ENCODE data around the gene TNIK.

The TNIK gene

DNA sequence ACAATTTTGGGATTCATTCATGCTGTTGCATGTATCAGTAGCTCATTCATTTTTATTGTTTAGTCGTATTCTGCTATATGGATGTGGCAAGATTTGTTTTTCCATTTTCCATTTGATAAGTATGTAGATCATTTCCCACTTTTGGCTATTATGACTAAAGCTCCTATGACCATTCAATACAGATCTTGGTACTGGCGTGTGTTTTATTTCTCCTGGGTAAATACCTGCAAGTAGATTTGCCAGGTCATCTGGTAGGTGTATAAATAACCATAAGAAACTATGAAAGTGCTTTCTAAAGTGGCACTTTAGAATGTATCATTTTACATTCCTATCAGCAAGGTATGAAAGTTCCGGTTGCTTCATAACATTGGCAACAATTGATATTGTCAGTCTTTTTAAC, 124.6 kb downstream of the TNIK start:
- no peak for DNase-seq

DNA sequence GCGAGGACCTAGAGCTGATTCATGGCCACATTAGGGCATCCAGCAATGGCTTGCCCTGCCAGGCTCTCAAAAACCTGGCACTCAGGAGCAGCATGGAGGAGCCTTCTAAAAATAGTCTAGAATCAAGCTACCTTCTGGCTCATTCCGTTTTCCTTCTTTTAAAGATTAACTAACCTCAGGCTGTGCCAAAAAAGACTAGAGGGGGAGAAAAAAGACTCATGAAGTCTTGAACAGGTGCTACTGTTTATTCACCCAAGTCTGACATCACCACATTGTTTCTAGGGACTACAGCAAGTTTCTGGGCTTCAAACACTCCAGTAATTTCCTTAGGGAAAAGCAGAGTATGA, 125.8 kb downstream of the TNIK start:
- DNase-seq = no peak

DNA sequence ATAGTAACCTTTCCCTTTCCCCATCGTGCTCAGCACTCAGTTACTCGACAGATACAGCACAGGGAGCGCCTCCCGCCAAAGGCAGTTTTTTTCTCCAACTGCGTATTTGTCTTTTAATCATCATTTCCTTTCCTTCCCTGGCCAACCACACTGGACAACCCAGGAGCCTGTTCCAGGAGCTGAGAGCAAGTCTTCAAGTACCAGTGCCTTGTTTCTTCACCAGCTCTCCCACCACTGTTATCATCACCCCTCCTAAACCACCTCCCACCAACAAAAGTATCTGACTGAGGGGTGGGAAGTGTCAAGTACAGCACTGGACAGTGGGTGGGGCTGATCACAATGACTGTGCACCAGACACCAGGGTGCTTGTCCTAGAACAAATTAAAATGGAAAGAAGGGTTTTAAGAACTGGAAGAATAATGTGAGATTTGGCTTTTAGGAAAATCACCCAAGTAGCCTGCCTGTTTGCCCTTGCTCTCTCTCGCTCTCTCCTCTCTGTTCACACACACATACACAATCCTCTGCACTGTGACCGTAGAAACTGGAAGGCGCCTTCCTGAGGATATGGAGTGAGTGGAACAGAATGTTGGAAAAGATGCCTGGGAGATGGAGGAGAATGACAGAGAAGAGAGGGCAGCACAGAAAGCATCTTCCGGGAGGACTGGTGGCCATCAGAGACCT, 126.3 kb downstream of the TNIK start:
- no peak for DNase-seq

DNA sequence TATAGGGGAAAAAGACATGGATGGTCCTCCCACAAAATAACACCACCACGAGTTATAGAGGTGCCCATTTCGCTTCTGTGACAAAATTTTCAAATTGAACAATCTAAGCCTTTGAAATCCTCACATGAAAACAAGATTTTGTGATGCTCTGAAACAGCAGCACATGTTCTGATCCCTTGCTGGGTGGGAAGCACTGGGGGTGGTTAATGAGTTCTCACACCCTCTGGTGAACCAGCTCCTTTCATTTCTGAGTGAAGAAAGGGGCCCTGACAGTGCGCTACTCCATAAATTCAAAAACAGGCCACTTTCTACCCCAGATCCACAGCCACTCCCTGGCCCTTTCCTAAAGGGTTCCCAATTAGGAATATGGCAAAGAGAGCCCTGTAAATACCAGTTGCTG, 129.3 kb downstream of the TNIK start:
- DNase-seq = no peak

DNA sequence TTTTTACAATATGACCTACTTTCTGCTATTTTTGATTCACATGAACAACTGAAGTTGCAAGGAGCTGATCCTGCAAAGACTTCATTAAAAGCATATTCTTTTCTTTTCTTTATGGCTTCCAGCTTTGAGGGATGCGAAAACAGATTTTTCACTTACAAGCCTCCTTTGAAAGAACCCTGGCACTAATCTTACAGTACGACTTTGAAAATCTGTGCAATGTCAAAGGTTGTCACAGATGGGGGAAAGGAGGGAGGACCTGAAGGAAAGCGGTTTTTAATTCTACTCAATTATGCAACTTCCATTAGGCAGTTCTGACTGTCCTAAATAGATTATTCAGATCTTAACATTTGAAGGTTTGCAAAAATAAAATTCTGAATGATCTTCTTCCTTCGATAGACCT, 130.5 kb downstream of the TNIK start:
- no peak for DNase-seq

DNA sequence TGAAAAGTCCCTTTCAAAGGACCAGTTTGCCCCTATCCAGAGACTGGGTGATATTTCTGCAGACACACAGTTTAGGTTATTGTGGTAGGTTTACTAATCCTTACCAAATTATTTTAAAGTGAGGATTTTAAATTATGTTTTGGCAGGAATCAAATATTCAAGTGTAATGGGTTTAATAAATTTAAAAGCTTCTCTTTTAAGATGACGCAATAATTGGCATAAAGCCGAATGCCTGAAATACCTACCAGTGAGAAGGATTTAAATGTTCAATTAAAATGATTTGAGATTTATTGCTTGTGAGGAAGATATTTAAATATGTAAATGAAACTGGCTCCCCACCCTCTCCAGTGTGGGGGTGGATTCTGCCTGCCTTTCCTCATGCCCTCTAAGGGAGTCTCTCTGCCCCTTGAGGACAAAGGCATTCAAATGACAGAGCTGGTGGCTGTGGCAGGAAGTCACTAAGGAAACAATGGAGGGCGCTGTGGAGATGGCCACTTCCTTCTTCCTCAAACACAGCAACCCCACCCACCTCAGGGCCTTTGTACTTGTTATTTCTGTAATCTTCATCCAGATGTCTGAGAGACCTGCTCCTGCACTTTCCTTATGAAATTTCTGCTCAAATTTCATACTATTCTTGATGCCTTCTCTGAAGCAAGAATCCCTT, 131.7 kb downstream of the TNIK start:
- no peak for DNase-seq

DNA sequence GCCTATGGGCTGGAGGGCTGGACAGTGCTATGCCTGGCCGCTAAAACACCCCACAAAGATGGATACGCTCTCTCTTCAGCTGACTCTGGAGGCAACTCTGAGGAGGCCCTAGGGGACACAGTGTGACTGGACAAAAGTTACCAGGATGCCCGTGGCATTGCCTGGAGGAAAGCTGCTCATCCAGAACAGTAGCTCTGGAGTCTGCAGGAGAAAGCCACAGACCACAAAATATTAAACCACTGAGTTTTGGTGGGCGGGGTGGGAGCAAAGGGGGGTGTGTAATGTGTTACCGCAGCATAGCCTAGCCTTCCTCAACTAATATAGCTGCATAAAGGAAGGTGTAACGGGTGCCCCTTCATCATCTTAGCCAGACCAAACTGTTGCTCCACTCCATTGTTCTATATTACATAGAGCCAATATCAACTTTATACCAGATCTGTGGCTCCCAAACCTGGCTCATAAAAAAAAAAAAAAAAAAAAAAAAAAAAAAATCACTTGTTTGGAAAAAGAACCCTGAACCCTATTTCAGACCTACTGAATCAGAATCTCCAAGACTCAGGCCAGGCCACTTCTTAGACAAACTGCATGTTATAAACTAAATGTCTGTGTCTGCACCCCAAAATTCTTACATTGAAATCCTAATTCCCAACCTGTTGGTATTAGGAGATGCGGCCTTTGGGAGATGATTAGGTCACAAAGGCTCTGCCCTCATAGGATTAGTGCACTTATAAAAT, 132.6 kb downstream of the TNIK start:
- DNase-seq = no peak

DNA sequence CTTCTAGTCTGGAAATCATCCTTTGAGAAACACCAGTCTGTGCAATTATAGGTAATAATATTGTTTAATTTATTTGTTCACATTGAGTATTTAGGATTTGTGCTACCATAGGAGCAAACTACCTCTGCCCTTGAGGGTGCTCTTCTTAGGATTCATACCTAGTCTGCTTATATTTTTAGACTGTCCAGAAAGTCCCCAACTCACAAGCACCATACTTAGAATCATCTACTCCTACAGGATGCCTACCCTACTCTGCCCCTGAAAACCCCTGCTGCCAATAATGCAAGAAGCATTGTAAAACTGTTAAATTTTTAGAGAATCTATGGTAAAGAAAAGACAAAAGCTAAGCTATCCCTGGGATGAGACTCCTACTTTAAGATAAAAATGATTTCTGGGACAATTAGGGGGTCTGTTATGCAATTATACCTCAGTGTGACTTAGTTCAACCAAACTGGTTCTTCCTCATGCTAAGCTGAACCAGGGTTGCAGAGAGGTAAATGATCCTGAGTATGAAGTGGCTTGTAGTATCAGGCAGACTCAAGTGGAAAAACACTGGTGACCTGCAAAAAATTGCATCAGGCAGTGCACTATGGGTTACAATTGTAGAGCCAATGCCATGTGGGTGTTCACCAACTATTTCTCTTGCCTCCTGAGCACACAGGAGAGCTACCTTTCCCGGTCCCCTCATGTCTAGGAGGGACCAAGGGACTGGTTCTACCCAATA, 133.3 kb downstream of the TNIK start:
- DNase-seq = no peak

DNA sequence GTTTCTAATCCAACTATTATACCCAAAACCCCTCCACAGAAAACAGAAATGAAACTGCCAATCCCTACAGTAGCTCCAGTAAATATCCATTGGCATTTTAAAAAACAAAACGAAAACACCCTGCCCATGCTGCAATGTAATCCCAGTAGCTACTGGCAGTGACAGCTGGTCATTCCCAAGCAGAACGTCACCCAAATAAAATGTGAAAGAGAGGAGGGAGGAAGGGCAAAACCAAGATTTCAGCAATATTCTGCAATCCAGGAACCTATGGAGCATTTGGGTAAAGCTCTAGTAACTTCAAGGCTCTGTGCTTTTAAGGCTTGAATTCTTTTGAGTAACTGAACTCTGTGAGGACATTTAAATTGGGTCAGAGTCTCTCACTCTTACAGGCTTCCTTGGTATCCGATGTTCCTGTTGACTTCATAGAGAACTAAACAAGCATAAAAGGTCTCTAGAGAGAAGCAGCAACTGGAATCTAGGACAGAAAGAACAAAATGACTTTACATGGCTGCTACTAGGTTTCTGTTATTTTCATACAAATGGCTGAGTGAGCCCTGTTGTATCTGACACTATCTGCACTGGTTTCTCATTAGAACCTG, 136.2 kb downstream of the TNIK start:
- DNase-seq = no peak

DNA sequence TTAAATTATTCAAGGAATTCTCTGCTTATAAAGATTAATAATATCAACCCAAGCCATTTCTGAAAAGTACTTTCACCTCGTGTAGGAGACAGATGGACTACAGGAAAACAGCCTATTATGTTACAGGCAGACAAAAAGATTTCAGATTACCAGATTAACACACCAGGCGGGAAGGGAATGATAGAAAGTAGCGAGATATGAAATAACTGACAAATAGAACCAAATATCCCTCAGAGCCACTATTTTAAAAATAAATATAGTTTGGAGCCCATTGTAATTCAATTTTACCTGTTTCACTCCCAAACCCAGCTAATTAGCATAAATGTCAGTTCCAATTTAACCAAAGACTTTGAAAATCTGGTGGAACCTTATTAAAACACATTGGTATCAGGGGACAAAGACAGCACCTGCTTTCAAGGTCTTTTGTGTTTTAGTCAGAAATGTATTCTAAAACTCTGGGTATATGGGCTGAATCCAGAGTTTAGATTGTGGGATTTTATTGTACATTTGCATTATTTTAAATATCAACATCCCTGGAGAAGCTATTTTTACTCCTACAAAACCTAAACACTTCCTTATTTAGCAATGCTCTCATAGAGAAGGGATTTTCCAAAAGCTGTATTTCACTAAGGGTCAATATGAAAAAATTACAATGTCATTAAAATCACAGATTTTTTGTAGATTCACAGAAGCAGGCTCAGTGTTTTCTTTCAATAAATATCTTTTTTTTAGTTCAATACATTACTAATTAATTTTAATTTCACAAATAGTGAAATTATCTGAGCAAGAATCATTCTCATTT, 138.4 kb downstream of the TNIK start:
- DNase-seq = no peak

DNA sequence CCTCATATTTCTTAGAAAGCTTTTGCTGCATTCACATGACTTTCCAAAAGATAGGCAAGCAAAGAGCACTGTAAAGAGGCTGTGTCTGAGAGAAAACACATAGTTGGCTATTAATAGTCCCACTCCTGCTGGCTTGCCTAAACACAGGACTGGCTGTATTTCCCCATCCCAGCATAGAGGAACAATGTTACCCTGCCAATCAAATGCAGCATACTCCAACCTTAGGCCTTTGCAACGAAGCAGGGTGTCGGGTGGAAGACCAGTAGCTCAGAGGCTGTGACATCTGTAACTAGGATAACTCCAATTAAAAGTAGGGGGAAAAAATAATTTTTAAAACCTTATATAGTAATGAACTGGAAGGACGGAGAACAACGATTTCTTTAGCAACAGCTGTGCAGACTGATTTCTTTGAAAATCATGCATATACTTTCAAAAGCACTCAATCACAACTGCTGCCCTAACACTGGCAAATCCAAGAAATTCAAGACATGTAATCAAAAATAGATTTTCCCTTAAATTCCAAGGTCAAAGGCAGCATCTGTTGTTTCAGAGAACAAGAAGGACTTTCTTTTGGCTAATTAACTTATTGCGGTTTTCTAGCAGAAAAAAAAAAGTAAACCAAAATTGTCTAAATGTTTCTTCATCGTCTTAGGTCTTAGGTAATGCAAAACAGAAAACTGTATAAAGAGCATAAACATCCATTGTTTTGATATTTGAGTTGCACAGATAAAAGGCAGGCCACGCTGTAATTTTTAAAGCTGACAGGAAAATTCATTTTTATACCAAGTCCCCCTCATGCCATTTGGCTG, 139.3 kb downstream of the TNIK start:
- DNase-seq = no peak

DNA sequence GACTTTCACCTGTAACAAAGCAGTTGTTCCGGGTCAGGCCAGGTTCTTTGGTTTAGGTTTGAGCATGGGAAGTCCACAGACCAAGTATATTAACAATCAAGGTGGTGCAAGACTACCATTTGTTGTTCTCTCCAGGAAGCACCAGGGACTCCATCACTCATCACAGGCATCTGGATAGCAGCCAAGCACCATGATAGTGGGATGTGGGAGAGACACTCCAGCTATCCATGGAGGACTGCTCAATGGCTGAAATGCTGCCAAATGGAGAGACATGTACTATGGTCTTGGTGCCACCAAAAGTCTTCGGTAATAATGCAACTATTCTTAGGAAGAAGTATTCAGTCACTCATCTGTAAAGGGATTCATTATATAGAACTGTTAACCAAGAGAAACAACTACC, 143.0 kb downstream of the TNIK start:
- DNase-seq = no peak

DNA sequence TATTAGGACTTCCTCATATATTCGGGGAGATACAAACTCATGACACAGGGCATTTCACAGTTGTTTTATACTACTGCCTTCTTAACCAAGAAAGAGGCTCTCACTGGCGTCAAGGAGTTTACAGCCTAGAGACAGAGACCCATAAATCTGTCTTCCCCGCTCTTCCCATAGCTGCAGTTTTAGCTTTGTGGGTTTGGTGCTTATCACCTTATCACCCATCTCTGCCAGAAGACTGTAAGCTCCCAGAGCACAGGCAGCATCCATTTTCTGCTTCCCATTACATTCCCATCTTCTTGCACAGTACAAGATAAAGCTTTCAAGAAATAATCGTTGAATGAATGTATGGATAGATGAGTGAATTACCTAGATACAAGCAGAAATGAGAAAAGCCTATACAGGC, 144.3 kb downstream of the TNIK start:
- no peak for DNase-seq

DNA sequence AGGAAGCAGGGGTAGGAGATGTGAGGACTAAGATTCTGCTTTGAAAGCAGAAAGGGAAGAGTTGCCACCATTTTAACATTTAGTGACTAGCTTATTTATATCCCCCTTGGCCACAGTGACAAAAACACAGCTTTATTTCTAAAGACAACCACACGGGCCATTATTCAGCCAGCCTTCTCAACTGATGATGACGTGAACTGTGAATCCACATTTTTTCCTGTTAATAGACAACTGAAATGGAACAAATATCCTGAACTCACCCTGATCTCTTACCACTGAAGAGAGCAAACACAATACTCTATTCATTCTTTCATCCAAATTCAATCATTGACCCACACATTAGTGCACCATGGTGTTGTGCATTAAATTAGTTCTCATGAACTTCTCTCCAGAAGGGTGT, 145.1 kb downstream of the TNIK start:
- no peak for DNase-seq

DNA sequence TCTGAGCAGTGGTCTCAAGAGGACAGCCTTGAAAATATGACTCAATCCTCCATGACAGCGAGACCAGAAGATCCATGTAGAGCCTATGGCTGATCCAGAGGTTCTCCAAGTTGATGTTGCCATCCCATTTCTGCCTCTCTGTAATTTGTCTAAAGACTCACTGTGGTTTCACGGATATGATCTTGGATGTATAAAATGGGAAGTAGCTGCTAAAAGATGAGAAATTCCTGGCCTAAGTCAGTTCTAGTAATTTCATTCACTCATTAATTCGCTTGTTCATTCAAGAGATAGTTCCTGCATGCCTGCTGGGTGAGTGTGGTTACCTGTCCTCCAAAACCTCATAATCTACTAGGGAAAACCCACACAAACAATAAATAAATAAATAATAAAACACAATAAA, 145.9 kb downstream of the TNIK start:
- DNase-seq = no peak

DNA sequence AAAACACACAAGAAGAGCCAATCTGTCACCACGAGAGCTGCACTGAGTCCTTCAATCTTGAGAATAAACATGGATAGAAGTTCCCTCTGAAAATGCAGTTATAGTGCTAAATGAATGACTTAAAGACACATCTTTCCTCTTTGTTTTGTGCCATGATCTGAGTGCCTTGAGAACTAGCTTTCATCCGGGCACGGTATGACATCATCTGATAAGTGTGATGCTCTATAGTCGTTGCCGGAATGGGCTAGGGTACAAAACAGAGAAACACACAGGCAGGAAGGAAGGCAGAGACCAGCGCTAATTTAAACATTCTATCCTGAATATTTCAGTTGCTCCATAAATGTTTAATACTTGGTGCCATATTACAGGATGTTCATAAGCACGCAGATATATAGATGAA, 146.5 kb downstream of the TNIK start:
- DNase-seq = no peak

DNA sequence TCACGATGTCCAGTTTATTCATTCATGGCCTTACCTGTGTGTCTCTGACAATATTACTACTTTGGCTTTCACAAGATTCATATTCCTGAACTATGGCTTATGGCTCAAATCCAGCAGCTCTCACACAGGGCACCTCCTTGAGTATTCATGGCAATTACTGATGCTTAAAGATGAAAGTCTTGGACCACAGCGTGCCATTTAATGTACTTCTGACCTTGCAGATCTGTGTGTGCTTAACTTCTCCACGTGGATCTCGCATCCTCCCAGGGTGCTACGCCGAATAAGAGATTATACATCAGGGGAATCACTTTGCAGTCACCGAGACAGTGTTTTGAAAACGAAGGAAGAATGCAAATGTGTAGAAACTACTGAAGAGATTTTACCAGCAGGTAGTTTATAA, 147.5 kb downstream of the TNIK start:
- DNase-seq = no peak

DNA sequence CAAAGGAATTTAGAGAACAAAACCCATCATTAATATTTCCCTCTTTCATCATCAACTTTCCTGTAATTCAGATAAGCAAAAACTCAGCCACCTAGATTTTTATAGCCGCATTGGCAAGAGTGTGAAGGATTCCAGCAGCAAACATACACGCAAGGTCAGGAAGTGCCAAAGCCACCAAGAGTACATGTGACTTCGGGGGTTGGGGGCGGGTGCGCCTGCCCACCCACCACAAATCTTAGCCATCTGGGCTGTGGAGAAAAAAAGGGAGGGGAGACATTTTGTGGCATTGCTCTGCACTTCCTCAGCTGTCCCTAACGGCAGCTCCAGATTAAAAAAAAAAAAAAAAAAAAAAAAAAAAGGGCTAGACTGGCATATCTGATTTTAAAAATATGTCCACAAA, 148.4 kb downstream of the TNIK start:
- DNase-seq = no peak

DNA sequence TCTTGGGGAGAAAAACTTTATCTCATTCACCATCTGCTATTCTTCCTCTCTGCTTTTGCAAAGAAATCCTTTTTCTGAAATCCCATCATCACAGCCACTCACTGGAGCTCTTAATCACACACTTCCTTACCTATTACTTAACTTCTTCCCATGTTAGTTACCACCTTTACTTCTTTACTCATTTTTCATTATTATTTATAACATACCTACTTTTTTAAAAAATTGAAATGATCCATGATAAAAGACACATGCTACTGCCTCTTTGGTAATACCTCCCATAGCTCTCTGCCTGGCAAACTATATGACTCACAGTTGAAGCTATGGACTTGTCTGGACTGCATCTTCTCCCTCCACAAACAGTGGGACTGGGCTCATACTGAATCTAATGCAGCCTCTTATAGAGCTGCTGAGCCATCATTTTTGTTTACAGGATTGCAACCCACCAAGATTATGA, 150.3 kb downstream of the TNIK start:
- no peak for DNase-seq

DNA sequence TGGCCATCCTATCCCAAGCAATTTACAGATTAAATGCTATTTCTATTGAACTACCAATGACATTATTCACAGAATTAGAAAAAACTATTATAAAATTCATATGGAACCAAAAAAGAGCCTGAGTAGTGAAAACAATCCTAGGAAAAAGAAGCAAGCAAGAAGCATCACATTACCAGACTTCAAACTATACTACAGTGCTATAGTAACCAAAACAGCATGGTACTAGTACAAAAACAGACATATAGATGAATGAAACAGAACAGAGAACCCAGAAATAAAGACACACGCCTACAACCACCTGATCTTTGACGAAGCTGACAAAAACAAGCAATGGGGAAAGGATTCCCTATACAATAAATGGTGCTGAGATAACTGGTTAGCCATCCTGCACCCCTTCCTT, 152.2 kb downstream of the TNIK start:
- no peak for DNase-seq

DNA sequence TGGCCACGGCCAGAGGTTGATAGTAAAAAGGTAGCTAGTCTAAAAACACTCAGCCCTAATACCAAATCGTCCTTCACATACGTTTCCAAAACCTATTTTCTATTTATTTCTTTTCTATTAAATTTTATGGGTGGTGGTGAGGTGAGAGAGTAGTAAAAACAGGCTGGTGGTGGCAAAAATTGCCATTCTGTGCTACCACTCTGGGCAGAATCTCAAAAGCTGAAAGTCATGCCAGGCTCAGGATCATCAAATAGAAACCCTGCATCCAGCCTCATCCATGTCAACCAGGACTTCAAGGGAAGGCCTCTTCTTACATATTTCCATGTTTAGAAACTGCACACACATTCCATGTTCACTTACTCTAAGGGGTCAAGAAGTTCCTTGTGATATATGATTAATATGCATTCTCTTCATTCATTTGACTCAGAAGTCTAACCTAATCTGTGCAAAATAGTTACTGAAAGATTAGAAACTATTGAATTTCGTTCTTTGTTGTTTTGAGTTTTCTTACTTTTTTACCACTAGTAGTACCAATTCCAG, 153.1 kb downstream of the TNIK start:
- DNase-seq = no peak
